Measurements from ENCODE around the gene ACOT7.

DNA sequence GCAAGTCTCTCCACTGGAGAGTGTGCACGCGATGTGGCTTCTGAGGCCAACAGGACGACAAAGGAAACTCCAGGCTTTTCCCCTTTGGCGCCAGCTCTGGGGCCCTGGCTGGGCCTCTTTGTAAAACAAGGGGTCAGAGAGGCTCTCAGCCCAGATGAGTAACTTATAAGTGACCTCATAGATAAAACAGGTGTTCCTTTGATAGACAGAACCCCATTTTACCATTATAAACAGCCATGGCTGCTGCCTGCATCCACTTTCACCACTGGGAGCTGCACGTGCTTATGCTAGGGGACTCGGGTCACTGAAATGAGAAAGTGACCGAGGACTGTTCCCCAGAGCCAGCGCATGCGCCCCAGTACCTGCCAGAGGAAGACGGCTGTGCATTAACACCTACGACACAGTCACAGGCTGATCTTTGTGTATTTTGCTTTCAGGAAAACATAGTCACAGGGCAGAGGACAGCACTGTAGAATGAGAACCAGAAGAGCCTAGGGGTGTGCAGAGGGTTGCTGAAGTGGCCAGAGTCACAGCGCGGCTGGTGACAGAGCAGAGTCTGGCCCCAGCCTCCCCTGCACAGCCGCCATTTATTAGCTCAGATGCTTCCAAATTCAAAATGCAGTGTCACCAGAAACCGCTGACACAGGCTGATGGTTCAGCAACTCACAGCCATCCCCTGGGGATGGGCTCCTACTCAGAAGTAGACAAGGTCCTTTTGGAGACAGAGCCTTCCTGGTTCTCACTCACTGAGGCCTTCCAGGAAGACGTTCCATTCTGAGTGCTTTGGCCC lies 175.0 kb downstream of the ACOT7 start:
- no peak for TF ChIP-seq CTCF (conservative IDR thresholded peaks at IDR 0.05; ENCODE audit: low read length)
- no peak for TF ChIP-seq EZH2phosphoT487 (IDR thresholded peaks at IDR 0.05; ENCODE audit: borderline replicate concordance)

Data from Loucy (cell line).